Measurements from ENCODE around the gene AKAP12.

AKAP12 gene

GRCh38 chr6:151300267-151300991 lies 60.7 kb downstream of the AKAP12 start:
- TF ChIP-seq NFIC (IDR thresholded peaks at IDR 0.05) (no peak), YY1 (IDR thresholded peaks at IDR 0.05; ENCODE audit: low read depth) (no peak), TAF1 (IDR thresholded peaks at IDR 0.05; ENCODE audit: low read depth) (no peak), CEBPB (IDR thresholded peaks at IDR 0.05) (no peak), TEAD4 (IDR thresholded peaks at IDR 0.05) (no peak), ZBTB7A (IDR thresholded peaks at IDR 0.05; ENCODE audit: low read depth) (no peak), EGR1 (IDR thresholded peaks at IDR 0.05) (no peak), MAX (IDR thresholded peaks at IDR 0.05) (no peak), RAD21 (IDR thresholded peaks at IDR 0.05; ENCODE audit: low read depth) (no peak), FOXM1 (IDR thresholded peaks at IDR 0.05; ENCODE audit: borderline replicate concordance, low read depth) (no peak), CREB1 (IDR thresholded peaks at IDR 0.05; ENCODE audit: low read depth) (no peak)

GRCh38 chr6:151301547-151301946 lies 61.8 kb downstream of the AKAP12 start:
- TF ChIP-seq ZBTB7A (IDR thresholded peaks at IDR 0.05; ENCODE audit: low read depth) (no peak), TEAD4 (IDR thresholded peaks at IDR 0.05) (no peak), EGR1 (IDR thresholded peaks at IDR 0.05) (no peak), RAD21 (IDR thresholded peaks at IDR 0.05; ENCODE audit: low read depth) (no peak), REST (IDR thresholded peaks at IDR 0.05; ENCODE audit: low read depth) (no peak), USF1 (IDR thresholded peaks at IDR 0.05) (no peak), CEBPB (IDR thresholded peaks at IDR 0.05) (no peak), EP300 (IDR thresholded peaks at IDR 0.05; ENCODE audit: borderline replicate concordance) (no peak), MAX (IDR thresholded peaks at IDR 0.05) (no peak), TAF1 (IDR thresholded peaks at IDR 0.05; ENCODE audit: low read depth) (no peak), YY1 (IDR thresholded peaks at IDR 0.05; ENCODE audit: low read depth) (no peak)

DNA sequence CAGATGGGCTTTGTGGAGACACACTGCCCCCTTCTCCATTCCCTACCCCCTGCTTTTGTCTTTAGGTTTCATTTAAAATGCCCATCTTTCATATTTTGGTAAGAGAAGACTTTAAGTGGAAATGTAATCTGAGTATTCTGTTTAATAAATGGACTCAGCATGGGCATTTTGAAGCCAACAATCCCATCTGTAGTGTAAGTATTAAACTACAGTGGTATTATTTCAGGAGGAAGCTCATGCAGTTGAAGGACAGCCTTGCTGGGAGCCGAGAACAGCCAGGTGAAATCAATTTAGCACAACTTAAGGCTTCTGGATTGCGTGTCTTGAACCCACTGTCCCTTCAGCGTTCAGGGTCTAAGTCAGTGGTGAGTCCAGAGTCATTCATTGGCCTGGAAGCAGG lies 63.5 kb downstream of the AKAP12 start:
- TF ChIP-seq NFIC (IDR thresholded peaks at IDR 0.05) (no peak), USF1 (IDR thresholded peaks at IDR 0.05) (no peak), YY1 (IDR thresholded peaks at IDR 0.05; ENCODE audit: low read depth) (no peak), EP300 (IDR thresholded peaks at IDR 0.05; ENCODE audit: borderline replicate concordance) (no peak), TCF12 (IDR thresholded peaks at IDR 0.05; ENCODE audit: low read depth) (no peak), RAD21 (IDR thresholded peaks at IDR 0.05; ENCODE audit: low read depth) (no peak), FOXM1 (IDR thresholded peaks at IDR 0.05; ENCODE audit: borderline replicate concordance, low read depth) (no peak), ZBTB7A (IDR thresholded peaks at IDR 0.05; ENCODE audit: low read depth) (no peak), TAF1 (IDR thresholded peaks at IDR 0.05; ENCODE audit: low read depth) (no peak), EGR1 (IDR thresholded peaks at IDR 0.05) (no peak)

DNA sequence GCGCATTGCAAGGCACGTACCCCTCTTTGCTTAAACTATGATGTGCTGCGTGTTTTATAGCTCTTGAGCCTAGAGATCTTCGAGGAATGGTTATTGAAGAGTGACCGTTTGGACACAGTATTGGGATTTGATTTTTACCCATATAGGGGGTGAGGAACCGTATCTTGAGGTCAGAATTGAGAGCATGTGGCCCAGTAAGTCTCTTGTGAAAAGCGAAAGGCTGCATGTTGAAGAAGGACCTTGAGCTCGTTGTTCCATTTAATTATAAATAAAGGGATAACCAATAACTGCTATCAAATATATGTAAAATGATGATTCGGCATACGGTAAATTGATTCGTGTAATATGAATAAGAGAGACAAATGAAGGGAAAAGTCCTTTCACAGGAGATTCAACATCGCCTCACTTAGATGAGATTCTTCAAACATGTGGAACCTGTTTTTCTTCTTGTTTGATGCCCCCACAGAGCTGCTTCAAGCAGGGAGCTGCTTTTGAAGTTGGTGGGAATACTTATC lies 66.6 kb downstream of the AKAP12 start:
- TF ChIP-seq TCF12 (IDR thresholded peaks at IDR 0.05; ENCODE audit: low read depth) (no peak), MAX (IDR thresholded peaks at IDR 0.05) (no peak), EGR1 (IDR thresholded peaks at IDR 0.05) (no peak), YY1 (IDR thresholded peaks at IDR 0.05; ENCODE audit: low read depth) (no peak), CEBPB (IDR thresholded peaks at IDR 0.05) (no peak), USF1 (IDR thresholded peaks at IDR 0.05) (no peak), FOXM1 (IDR thresholded peaks at IDR 0.05; ENCODE audit: borderline replicate concordance, low read depth) (no peak), NFIC (IDR thresholded peaks at IDR 0.05) (no peak), TAF1 (IDR thresholded peaks at IDR 0.05; ENCODE audit: low read depth) (no peak), CREB1 (IDR thresholded peaks at IDR 0.05; ENCODE audit: low read depth) (no peak), REST (IDR thresholded peaks at IDR 0.05; ENCODE audit: low read depth) (no peak), ZBTB7A (IDR thresholded peaks at IDR 0.05; ENCODE audit: low read depth) (no peak), EP300 (IDR thresholded peaks at IDR 0.05; ENCODE audit: borderline replicate concordance) (no peak), TEAD4 (IDR thresholded peaks at IDR 0.05) (no peak), RAD21 (IDR thresholded peaks at IDR 0.05; ENCODE audit: low read depth) (no peak)

GRCh38 chr6:151307501-151307900 lies 67.7 kb downstream of the AKAP12 start:
- TF ChIP-seq MAX (IDR thresholded peaks at IDR 0.05), result no peak
- TF ChIP-seq YY1 (IDR thresholded peaks at IDR 0.05; ENCODE audit: low read depth), result no peak
- no peak for TF ChIP-seq TAF1 (IDR thresholded peaks at IDR 0.05; ENCODE audit: low read depth)
- no peak for TF ChIP-seq TCF12 (IDR thresholded peaks at IDR 0.05; ENCODE audit: low read depth)
- TF ChIP-seq REST (IDR thresholded peaks at IDR 0.05; ENCODE audit: low read depth), result no peak
- no peak for TF ChIP-seq EP300 (IDR thresholded peaks at IDR 0.05; ENCODE audit: borderline replicate concordance)
- no peak for TF ChIP-seq EGR1 (IDR thresholded peaks at IDR 0.05)
- no peak for TF ChIP-seq CEBPB (IDR thresholded peaks at IDR 0.05)
- no peak for TF ChIP-seq CREB1 (IDR thresholded peaks at IDR 0.05; ENCODE audit: low read depth)
- TF ChIP-seq RAD21 (IDR thresholded peaks at IDR 0.05; ENCODE audit: low read depth), result no peak
- TF ChIP-seq ZBTB7A (IDR thresholded peaks at IDR 0.05; ENCODE audit: low read depth), result no peak
- no peak for TF ChIP-seq USF1 (IDR thresholded peaks at IDR 0.05)
- no peak for TF ChIP-seq NFIC (IDR thresholded peaks at IDR 0.05)
